ENCODE measurements around the gene CEP78.

Gene CEP78

GRCh38 chr9:78238046-78239038, 2.5 kb downstream of the CEP78 start:
- TF ChIP-seq CTCF (IDR thresholded peaks at IDR 0.05; ENCODE audit: insufficient read depth, low read length, poor library complexity, severe bottlenecking), result no peak
- no peaks in the 10 kb centered on the region for H3K36me3 ChIP-seq (ENCODE audit: control insufficient read depth, insufficient read depth, low read length)
- no peaks in the 10 kb centered on the region for H3K27me3 ChIP-seq (replicated peaks; ENCODE audit: control insufficient read depth, insufficient read depth, low read length)
- DNase-seq (ENCODE audit: extremely low read depth, insufficient read length), result no peak
- H3K4me3 ChIP-seq (replicated peaks; ENCODE audit: low read depth, low read length), result no peak overlapping the region

GRCh38 chr9:78239506-78239905, 3.6 kb downstream of the CEP78 start:
- no peak for DNase-seq (ENCODE audit: extremely low read depth, insufficient read length)
- no peak overlapping the region for H3K4me3 ChIP-seq (replicated peaks; ENCODE audit: low read depth, low read length)
- H3K27me3 ChIP-seq (replicated peaks; ENCODE audit: control insufficient read depth, insufficient read depth, low read length), result no peaks in the 10 kb centered on the region
- no peaks in the 10 kb centered on the region for H3K36me3 ChIP-seq (ENCODE audit: control insufficient read depth, insufficient read depth, low read length)
- no peak for TF ChIP-seq CTCF (IDR thresholded peaks at IDR 0.05; ENCODE audit: insufficient read depth, low read length, poor library complexity, severe bottlenecking)

DNA sequence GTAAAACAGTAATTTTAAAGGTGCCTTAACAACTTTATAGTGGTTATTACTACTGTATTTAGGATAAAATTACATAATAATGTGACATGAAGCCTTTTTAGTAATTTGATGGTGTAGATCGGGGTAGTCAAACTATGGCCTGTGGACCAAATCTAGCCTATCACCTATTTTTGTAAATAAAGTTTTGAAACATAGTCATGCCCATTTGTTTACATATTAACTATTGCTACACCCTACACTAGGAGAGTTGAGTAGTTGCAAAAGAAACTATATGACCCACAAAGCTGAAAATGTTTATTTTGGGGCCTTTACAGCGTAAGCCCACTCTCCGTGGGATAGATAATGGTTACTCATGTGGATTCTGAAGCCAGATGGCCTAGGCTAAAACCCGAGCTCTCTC, 6.2 kb downstream of the CEP78 start:
- no peak for DNase-seq (ENCODE audit: extremely low read depth, insufficient read length)
- TF ChIP-seq CTCF (IDR thresholded peaks at IDR 0.05; ENCODE audit: insufficient read depth, low read length, poor library complexity, severe bottlenecking), result no peak
- H3K4me3 ChIP-seq (replicated peaks; ENCODE audit: low read depth, low read length), result no peak overlapping the region
- H3K27me3 ChIP-seq (replicated peaks; ENCODE audit: control insufficient read depth, insufficient read depth, low read length), result no peaks in the 10 kb centered on the region
- H3K36me3 ChIP-seq (ENCODE audit: control insufficient read depth, insufficient read depth, low read length), result no peaks in the 10 kb centered on the region

DNA sequence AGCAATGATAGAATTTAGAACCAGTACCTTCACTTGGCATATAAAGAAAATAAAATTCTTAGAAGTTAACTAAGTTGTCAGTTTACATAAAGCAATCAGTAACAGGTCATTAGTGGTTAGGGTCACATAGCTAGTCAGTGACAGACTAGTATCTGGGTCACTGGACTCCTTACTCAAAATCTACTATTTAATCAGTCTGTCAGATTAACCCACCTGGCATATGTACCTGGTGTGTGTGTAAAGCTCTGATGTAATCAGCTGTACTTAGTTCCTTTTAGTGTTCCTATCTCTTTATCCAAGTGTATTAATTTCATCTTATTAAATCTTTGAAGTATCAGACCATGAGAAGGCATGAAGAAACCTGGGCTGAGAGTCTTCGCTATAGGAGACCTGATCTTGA, 7.3 kb downstream of the CEP78 start:
- no peak for DNase-seq (ENCODE audit: extremely low read depth, insufficient read length)
- H3K27me3 ChIP-seq (replicated peaks; ENCODE audit: control insufficient read depth, insufficient read depth, low read length), result no peaks in the 10 kb centered on the region
- no peaks in the 10 kb centered on the region for H3K36me3 ChIP-seq (ENCODE audit: control insufficient read depth, insufficient read depth, low read length)
- no peak for TF ChIP-seq CTCF (IDR thresholded peaks at IDR 0.05; ENCODE audit: insufficient read depth, low read length, poor library complexity, severe bottlenecking)
- H3K4me3 ChIP-seq (replicated peaks; ENCODE audit: low read depth, low read length), result no peak overlapping the region

- no peak overlapping the region for H3K4me3 ChIP-seq (replicated peaks; ENCODE audit: low read depth, low read length)
- no peaks in the 10 kb centered on the region for H3K27me3 ChIP-seq (replicated peaks; ENCODE audit: control insufficient read depth, insufficient read depth, low read length)
- DNase-seq (ENCODE audit: extremely low read depth, insufficient read length), result no peak
- no peak for TF ChIP-seq CTCF (IDR thresholded peaks at IDR 0.05; ENCODE audit: insufficient read depth, low read length, poor library complexity, severe bottlenecking)
- no peaks in the 10 kb centered on the region for H3K36me3 ChIP-seq (ENCODE audit: control insufficient read depth, insufficient read depth, low read length)
These were observed 9.5 kb downstream of the CEP78 start for GRCh38 chr9:78245401-78245800.
